SHP77 treated with DMSO at 0.1 percent for 48 hours (cell line): Measurements from ENCODE around the gene GOLGA8O.
"Not testable (repeated sequence)": the region's sequence is repeated elsewhere in the genome, so short reads cannot be mapped to it uniquely, and the experiment has no call there.

Source experiments
- DNase-seq: peaks from one replicate; lab custom pipeline; 2025; lab: John Stamatoyannopoulos, UW

GOLGA8O gene, protein sequence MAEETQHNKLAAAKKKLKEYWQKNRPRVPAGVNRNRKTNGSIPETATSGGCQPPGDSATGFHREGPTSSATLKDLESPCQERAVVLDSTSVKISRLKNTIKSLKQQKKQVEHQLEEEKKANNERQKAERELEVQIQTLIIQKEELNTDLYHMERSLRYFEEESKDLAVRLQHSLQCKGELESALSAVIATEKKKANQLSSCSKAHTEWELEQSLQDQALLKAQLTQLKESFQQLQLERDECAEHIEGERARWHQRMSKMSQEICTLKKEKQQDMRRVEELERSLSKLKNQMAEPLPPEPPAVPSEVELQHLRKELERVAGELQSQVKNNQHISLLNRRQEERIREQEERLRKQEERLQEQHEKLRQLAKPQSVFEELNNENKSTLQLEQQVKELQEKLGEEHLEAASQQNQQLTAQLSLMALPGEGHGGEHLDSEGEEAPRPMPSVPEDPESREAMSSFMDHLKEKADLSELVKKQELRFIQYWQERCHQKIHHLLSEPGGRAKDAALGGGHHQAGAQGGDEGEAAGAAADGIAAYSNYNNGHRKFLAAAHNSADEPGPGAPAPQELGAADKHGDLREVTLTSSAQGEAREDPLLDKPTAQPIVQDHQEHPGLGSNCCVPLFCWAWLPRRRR

DNA sequence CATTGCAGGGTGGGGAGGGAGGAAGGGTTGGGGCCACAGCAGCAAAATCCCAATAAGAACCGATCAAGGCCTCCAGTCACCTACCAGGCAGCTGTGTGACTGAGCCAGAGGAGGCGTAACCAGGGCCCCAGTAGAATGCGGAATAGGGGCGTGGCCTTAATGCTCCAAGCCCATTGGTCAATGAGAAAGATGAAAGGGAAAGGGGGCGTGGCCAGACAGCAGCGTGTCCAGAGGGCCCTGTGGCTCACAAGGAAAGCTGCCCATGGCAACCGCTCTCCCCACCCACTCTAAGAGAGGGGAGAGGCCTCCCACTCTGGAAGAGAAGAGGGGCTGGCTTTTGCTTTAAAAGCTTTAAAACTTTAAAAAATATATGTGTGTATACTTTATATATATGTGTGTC lies at the start of gene GOLGA8O:
TSS of gene GOLGA8O (minus strand) at position 101 of the 400 bp plus-strand sequence. CDS start at position 3, 98 bp downstream.
- not testable (repeated sequence) for DNase-seq

GRCh38 chr15:32504152-32504811 lies 48.8 kb upstream of the GOLGA8O start:
- DNase-seq = not testable (repeated sequence)

GRCh38 chr15:32502946-32503345 lies 47.5 kb upstream of the GOLGA8O start:
- DNase-seq = not testable (repeated sequence)

DNA sequence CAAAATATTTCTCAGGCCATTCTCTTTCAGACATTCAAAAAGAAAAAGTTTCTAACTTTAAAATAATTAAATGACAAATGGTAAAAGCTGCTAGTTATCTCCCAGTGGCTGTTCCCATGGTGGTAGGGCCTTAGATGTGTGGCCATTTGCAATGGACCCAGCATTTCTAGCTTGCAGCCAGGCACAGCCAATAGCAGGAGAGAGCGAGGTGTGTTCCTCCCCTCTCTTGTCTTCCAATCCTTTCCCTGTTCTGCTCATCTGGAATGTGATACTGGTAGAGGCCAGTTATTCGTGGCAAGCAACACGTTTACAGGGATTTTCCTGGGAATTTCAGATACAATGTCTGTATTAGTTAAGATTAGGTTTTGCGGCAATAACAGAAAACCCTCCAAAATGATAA lies 37.3 kb upstream of the GOLGA8O start:
- not testable (repeated sequence) for DNase-seq

DNA sequence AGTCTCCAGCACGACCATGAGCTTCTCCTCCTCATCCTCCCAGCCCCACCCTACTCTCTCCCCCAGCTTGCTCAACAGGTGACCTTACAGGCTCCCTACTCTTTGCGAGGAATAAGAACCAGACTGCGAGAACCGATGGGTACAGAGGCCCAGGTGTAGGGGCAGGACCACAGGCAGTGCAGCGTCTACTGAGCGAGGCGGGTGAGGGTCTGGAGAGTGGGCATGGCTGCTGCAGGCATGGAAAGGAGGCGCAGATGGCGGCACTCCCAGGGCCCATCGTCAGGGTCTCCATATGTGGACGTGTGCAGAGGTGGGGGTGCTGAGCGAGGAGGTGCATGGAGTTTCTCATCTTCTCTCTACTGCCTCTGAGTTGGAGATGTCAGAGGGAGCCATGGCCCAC lies 31.0 kb upstream of the GOLGA8O start:
- not testable (repeated sequence) for DNase-seq

GRCh38 chr15:32483377-32483776 lies 27.9 kb upstream of the GOLGA8O start:
- DNase-seq = not testable (repeated sequence)

GRCh38 chr15:32481683-32482082 lies 26.2 kb upstream of the GOLGA8O start:
- DNase-seq = not testable (repeated sequence)

GRCh38 chr15:32468076-32468475 lies 12.6 kb upstream of the GOLGA8O start:
- DNase-seq = not testable (repeated sequence)

DNA sequence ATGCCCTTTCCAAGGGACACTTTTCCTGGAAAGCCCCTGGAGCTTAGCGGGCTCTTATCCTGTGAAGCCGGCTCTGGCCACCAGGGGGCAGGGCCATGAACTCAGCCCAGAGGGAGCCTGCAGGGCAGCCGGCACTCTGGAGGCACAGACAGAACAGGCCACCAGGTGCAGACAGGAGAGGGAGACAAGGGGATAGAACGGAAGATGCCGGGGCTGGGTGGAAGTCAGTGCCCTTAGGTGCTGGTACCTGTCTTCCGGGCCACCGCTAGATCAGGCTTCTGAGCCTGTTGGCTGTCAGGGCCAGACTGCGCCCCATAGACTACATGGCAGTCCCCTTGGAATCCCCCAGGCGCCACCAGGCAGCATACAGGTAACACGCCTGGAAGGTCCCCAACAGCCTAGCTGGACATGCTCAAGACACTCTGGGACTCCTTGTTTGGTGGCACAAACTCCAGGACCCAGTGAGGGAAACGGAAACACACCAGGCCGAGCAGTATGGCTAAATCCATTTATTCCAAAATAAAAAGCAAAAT lies 14.9 kb downstream of the GOLGA8O start:
- not testable (repeated sequence) for DNase-seq

DNA sequence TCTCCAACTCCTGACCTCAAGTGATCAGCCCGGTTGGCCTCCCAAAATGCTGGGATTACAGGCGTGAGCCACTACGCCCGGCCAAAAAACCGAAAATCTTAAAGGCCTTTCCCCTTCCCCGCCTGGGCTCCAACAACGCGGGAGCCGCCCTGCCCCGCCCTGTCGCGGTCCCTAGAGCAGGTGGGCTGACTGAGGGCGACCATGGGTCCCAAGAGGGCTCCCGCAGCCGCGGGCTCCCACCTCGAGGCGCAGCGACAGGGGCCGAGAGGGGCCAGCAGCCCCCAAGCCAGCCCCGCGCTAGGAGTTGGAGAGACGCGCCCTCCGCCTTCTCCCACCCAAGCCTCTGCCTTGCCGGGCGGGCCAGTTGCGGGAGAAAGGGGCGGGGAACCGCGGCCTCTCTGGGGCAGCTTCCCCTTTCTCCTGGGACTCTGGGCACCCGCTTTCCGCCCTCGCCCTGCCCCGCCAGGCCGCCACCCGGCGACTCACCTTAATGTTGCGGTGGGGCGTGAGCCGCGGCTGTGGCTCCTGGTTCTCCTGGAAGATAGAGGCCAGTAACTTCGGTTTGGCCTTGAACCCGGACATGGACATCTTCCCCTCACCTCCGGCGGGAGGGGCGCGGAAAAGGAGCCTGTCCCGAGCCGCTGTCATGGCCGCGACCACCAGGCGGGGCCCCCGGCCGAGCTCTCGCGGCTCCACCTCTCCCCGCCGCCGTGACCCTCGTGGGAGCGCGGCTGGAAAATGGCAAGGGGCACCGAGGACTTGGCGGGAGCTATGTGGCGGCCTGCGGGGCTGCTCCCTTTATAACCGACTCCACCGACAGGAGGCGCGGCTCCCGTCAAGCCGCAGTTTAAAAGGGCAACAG lies 21.1 kb downstream of the GOLGA8O start:
- DNase-seq = not testable (repeated sequence)

DNA sequence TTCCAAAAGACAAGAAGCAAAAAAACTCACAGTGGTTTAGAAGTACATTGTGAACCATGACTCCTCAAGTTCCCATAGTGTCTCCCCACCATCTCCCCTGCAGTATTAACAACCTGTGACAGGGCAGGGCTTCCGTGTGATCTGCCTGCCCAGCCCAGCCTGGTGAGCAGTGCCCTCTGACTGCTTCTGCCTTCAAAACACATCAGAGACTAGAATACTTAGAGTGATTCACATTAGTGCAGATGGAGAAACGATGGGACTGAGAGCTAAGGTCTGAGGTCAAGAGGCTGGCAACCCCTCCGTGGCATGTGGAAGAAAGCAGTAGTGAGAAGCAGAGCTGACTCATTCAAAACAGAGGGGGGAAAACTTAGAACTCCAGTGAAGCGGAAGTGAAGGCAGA lies 27.8 kb downstream of the GOLGA8O start:
- not testable (repeated sequence) for DNase-seq

- DNase-seq = not testable (repeated sequence)
These were observed 28.9 kb downstream of the GOLGA8O start for GRCh38 chr15:32426511-32426910.

GRCh38 chr15:32407903-32408302 lies 47.5 kb downstream of the GOLGA8O start:
- not testable (repeated sequence) for DNase-seq

- DNase-seq = not testable (repeated sequence)
These were observed 52.2 kb downstream of the GOLGA8O start, which contains the start of gene GOLGA8K for GRCh38 chr15:32403192-32403591. Gene GOLGA8K, minus strand, starts transcription at chr15:32403292. Its CDS starts 98 bp downstream, at chr15:32403194.

DNA sequence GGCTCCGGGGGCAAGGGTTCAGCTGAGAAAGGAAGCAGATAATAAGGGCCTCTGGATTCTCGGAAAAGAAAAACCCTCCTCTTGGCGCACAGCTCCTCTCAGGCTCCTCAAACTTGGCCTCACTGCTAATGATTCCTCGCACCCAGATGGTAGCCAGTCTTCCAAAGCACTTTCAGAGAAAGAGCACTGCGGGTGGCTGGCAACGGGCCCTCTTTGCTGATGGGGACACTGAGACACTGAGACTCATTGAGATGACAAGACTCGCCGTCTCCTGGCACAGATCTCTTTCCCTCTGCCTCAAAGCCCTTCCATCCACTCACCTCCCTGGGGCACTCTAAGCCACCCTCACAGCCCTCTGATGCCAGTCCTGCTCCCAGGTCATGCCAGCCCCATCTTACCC lies 58.9 kb downstream of the GOLGA8O start:
- DNase-seq = not testable (repeated sequence)
